ENCODE results near the gene SEC11A.
"Not testable (repeated sequence)": the region's sequence is repeated elsewhere in the genome, so short reads cannot be mapped to it uniquely, and the experiment has no call there.

SEC11A gene

DNA sequence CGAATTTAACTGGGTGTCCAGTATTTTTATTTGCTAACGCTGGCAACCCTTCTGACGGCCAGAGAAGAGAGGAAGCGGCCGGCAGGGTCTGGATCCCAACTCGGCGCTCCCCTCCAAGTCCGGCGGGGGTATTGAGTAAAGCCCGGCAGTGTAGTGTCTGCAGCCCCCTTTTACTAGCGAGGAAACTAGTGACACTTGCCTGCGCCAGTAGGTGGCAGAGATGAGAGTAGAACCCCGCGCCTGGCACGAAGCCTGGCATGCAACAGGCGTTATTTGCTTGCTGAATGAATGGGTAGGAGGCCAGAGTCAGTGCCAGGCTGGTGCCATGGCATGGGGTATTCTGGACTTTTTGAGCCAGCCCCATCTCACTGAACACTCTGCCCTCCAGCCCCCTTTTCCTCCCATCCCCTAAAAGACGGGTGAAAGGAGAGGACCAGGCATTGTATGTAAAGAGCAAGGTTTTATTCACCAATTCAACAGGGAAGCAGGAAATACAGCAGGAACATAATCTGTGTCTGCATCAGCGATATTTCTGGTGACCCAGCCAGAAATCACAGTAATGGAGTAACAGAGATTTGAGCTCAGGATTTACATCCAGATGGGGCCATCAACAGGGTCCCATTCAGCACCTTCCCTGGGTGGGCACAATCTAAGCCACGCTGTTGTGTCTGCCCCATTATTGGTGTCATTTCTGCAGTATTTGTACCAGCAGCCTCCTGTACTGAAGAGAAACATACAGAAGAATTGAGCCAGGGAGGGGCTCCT is 61.1 kb downstream of the SEC11A start:
- H3K27me3 ChIP-seq (ENCODE audit: control insufficient read depth, insufficient read depth, low read length): peaks cover 14% of the 10 kb centered on the region
- H3K9me3 ChIP-seq (ENCODE audit: control insufficient read depth, insufficient read depth, low read depth, low read length): no peaks in the 10 kb centered on the region
- peaks cover 27% of the 10 kb centered on the region for H3K36me3 ChIP-seq (ENCODE audit: control insufficient read depth, insufficient read depth, low read length)
- no peak overlapping the region for H3K27ac ChIP-seq (ENCODE audit: low read depth, low read length)
- peak overlapping the region; percentile 88 for H3K4me3 ChIP-seq (ENCODE audit: low read depth, low read length)
- peak overlapping the region; percentile 94 for H3K9ac ChIP-seq (ENCODE audit: low read length)
- peaks cover 18% of the 10 kb centered on the region for H3K4me1 ChIP-seq (ENCODE audit: control insufficient read depth, insufficient read depth, low read length)

DNA sequence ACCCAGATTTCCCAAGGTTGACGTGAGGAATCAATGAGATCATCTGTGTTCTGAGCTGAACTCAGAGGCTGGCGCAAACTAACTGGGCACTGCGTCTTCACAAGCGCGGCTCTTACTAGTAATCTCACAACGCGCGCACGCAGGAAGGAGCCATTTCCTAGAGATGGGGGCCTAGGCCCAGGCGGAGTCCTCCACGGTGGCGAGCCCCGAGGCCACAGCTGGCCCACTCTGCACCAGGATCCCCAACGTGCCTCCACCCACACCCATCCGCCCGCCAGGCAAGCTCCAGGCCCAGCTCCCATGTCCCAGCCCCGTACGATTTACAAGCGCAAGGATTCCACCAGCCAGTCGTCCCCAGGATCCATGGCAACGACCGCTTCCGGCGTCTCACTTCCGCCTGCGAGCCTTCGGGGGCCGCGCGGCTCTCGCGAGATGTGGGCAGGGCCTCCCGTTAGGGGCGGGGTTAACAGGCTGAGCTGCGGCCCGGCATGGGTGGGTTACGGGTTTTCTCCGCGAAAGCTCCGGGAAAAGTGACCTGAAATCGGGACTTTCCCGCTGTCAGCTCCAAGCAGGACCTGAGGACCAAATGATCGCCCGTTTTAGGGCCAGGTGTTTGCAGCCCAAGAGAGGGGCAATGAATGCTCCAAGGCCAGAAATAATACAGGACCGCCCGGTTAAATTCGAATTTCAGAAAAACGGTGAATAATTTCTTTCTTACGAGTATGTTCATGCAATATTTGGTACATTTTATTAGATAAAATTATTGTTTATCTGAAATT is 61.8 kb downstream of the SEC11A start, which contains the start of gene WDR73:
Gene WDR73 (minus strand): TSS at position 374 of the 779 bp plus-strand sequence. CDS start 9 bp downstream, at position 365.
- H3K9me3 ChIP-seq (ENCODE audit: control insufficient read depth, insufficient read depth, low read depth, low read length): no peaks in the 10 kb centered on the region
- H3K27me3 ChIP-seq (ENCODE audit: control insufficient read depth, insufficient read depth, low read length): peaks cover 14% of the 10 kb centered on the region
- H3K9ac ChIP-seq (ENCODE audit: low read length): peak within 1 kb of the TSS; percentile 94
- peaks cover 32% of the 10 kb centered on the region for H3K36me3 ChIP-seq (ENCODE audit: control insufficient read depth, insufficient read depth, low read length)
- peak within 1 kb of the TSS; percentile 88 for H3K4me3 ChIP-seq (ENCODE audit: low read depth, low read length)
- peaks cover 12% of the 10 kb centered on the region for H3K4me1 ChIP-seq (ENCODE audit: control insufficient read depth, insufficient read depth, low read length)
- peak within 1 kb of the TSS; percentile 69 for H3K27ac ChIP-seq (ENCODE audit: low read depth, low read length)

DNA sequence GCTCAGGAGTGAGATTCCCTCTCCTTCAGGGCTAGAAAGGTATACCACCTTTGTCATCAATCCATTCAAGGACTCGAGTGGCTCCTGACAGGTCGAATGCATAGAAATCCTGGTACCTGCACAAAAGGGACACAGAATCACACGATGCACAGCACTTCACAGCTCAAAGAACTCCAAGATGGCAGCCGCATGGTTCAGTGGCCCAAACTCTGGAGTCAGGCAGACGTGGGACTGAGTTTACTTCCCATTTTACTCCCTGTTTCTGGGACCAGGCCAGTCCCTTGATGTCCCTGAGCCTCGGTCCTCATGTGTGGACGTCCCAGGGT is 62.4 kb downstream of the SEC11A start:
- Histone ChIP-seq H3K9me3 (ENCODE audit: control insufficient read depth, insufficient read depth, low read depth, low read length) (no peaks in the 10 kb centered on the region), H3K4me3 (ENCODE audit: low read depth, low read length) (peak overlapping the region; percentile 88), H3K27ac (ENCODE audit: low read depth, low read length) (peak overlapping the region; percentile 69; the same call in 1 of the 2 replicates), H3K27me3 (ENCODE audit: control insufficient read depth, insufficient read depth, low read length) (peaks cover 14% of the 10 kb centered on the region), H3K9ac (ENCODE audit: low read length) (peak overlapping the region; percentile 94), H3K36me3 (ENCODE audit: control insufficient read depth, insufficient read depth, low read length) (peaks cover 37% of the 10 kb centered on the region), H3K4me1 (ENCODE audit: control insufficient read depth, insufficient read depth, low read length) (peaks cover 7% of the 10 kb centered on the region)

DNA sequence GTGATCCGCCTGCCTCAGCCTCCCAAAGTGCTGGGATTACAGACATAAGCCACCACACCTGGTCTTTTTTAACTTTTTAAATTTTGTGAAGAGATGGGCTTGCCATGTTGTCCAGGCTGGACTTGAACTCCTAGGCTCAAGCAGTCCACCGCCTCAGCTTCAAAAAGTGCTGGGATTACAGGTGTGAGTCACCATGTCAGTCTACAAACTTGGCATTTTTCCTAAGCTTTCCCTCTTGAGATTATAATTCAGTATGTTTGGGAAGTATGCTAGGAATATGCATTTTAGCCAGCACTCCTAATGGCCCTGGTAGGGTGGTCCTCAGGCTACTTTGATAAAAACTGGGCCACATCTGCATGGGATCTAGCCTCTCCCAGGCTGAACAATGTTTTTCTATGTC is 66.2 kb downstream of the SEC11A start:
- H3K36me3 ChIP-seq (ENCODE audit: control insufficient read depth, insufficient read depth, low read length): peaks cover 74% of the 10 kb centered on the region
- no peak overlapping the region for H3K9ac ChIP-seq (ENCODE audit: low read length)
- H3K9me3 ChIP-seq (ENCODE audit: control insufficient read depth, insufficient read depth, low read depth, low read length): no peaks in the 10 kb centered on the region
- no peaks in the 10 kb centered on the region for H3K4me1 ChIP-seq (ENCODE audit: control insufficient read depth, insufficient read depth, low read length)
- H3K27me3 ChIP-seq (ENCODE audit: control insufficient read depth, insufficient read depth, low read length): no peaks in the 10 kb centered on the region
- H3K4me3 ChIP-seq (ENCODE audit: low read depth, low read length): no peak overlapping the region
- no peak overlapping the region for H3K27ac ChIP-seq (ENCODE audit: low read depth, low read length)

- no peak overlapping the region for H3K9ac ChIP-seq (ENCODE audit: low read length)
- peaks cover 82% of the 10 kb centered on the region for H3K36me3 ChIP-seq (ENCODE audit: control insufficient read depth, insufficient read depth, low read length)
- H3K27ac ChIP-seq (ENCODE audit: low read depth, low read length): no peak overlapping the region
- H3K4me3 ChIP-seq (ENCODE audit: low read depth, low read length): no peak overlapping the region
- no peaks in the 10 kb centered on the region for H3K9me3 ChIP-seq (ENCODE audit: control insufficient read depth, insufficient read depth, low read depth, low read length)
- no peaks in the 10 kb centered on the region for H3K27me3 ChIP-seq (ENCODE audit: control insufficient read depth, insufficient read depth, low read length)
- no peaks in the 10 kb centered on the region for H3K4me1 ChIP-seq (ENCODE audit: control insufficient read depth, insufficient read depth, low read length)
These were observed 67.4 kb downstream of the SEC11A start for GRCh38 chr15:84648539-84648938.

DNA sequence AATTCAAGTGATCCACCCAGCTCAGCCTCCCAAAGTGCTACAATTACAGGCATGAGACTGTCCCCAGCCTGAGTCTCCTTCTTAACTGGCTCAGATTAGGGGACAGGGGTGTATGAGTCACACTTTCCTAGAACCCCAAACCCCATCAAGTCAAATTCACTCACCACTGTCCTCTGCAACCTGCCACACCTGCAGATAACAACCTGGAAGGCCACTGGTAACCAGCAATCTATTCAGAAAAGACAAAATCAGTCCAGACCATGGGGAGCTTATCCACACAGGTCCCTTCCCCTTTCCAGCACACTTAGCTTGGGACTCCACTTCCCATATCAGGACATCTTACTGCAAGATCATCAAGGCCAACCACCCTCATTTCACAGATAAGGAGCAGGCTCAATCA is 68.2 kb downstream of the SEC11A start:
- Histone ChIP-seq H3K36me3 (ENCODE audit: control insufficient read depth, insufficient read depth, low read length) (peaks cover 88% of the 10 kb centered on the region), H3K9me3 (ENCODE audit: control insufficient read depth, insufficient read depth, low read depth, low read length) (no peaks in the 10 kb centered on the region), H3K27me3 (ENCODE audit: control insufficient read depth, insufficient read depth, low read length) (no peaks in the 10 kb centered on the region), H3K9ac (ENCODE audit: low read length) (no peak overlapping the region), H3K27ac (ENCODE audit: low read depth, low read length) (no peak overlapping the region), H3K4me3 (ENCODE audit: low read depth, low read length) (no peak overlapping the region), H3K4me1 (ENCODE audit: control insufficient read depth, insufficient read depth, low read length) (no peaks in the 10 kb centered on the region)

DNA sequence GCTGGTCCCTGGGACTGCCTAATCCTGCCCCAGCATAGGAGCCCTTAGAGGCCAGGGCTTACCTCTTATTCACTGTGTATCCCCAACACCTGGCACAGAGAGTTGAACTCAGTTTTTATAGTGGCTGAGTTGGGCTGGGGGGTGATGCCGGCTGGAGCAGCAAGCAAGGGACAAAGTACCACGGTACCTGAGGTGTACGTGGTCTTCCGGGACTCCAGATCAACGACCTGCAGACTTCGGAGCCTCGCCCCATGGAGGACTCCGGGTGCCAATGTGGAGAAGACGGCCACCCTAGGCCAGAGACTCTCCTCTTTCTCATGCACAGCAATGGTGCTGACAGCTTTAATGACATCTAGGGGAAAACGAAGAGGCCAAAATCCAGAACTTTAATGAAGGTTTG is 69.9 kb downstream of the SEC11A start:
- no peak overlapping the region for H3K27ac ChIP-seq (ENCODE audit: low read depth, low read length)
- no peak overlapping the region for H3K9ac ChIP-seq (ENCODE audit: low read length)
- H3K36me3 ChIP-seq (ENCODE audit: control insufficient read depth, insufficient read depth, low read length): peaks cover 86% of the 10 kb centered on the region

GRCh38 chr15:84645496-84645895 is 70.4 kb downstream of the SEC11A start:
- H3K36me3 ChIP-seq (ENCODE audit: control insufficient read depth, insufficient read depth, low read length): peaks cover 86% of the 10 kb centered on the region
- no peaks in the 10 kb centered on the region for H3K9me3 ChIP-seq (ENCODE audit: control insufficient read depth, insufficient read depth, low read depth, low read length)
- no peaks in the 10 kb centered on the region for H3K27me3 ChIP-seq (ENCODE audit: control insufficient read depth, insufficient read depth, low read length)
- H3K4me1 ChIP-seq (ENCODE audit: control insufficient read depth, insufficient read depth, low read length): no peaks in the 10 kb centered on the region
- no peak overlapping the region for H3K27ac ChIP-seq (ENCODE audit: low read depth, low read length)
- H3K4me3 ChIP-seq (ENCODE audit: low read depth, low read length): no peak overlapping the region
- no peak overlapping the region for H3K9ac ChIP-seq (ENCODE audit: low read length)

More for the DNA sequence above, 69.9 kb downstream of the SEC11A start:
- no peaks in the 10 kb centered on the region for H3K9me3 ChIP-seq (ENCODE audit: control insufficient read depth, insufficient read depth, low read depth, low read length)
- H3K4me1 ChIP-seq (ENCODE audit: control insufficient read depth, insufficient read depth, low read length): no peaks in the 10 kb centered on the region
- H3K27me3 ChIP-seq (ENCODE audit: control insufficient read depth, insufficient read depth, low read length): no peaks in the 10 kb centered on the region
- no peak overlapping the region for H3K4me3 ChIP-seq (ENCODE audit: low read depth, low read length)

DNA sequence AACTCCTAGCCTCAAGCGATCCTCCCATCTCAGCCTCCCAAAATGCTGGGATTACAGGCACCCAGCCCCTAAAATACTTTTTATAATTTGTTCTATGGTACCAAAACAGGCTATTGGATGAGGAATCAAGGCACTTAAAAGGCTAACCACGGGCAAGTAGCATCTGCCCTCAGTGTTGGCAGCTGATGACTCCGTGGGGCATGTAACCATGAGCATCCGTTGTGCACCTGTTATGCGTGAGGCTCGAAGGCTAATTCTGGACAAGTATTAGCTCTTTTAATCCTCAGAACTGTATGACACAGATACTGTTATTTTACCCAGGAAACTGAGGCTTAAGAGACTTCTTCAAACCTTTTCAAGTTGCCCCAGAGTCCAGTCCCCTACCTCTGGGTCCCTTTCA is 72.1 kb downstream of the SEC11A start:
- no peaks in the 10 kb centered on the region for H3K9me3 ChIP-seq (ENCODE audit: control insufficient read depth, insufficient read depth, low read depth, low read length)

GRCh38 chr15:84642640-84643039 is 73.3 kb downstream of the SEC11A start:
- not testable (repeated sequence) for H3K4me1 ChIP-seq (ENCODE audit: control insufficient read depth, insufficient read depth, low read length); H3K4me3 ChIP-seq (ENCODE audit: low read depth, low read length); H3K9ac ChIP-seq (ENCODE audit: low read length); H3K9me3 ChIP-seq (ENCODE audit: control insufficient read depth, insufficient read depth, low read depth, low read length); H3K27me3 ChIP-seq (ENCODE audit: control insufficient read depth, insufficient read depth, low read length); H3K27ac ChIP-seq (ENCODE audit: low read depth, low read length)
- H3K36me3 ChIP-seq (ENCODE audit: control insufficient read depth, insufficient read depth, low read length): peaks cover 74% of the 10 kb centered on the region

More for the DNA sequence above, 72.1 kb downstream of the SEC11A start:
- Histone ChIP-seq H3K4me3 (ENCODE audit: low read depth, low read length) (no peak overlapping the region), H3K4me1 (ENCODE audit: control insufficient read depth, insufficient read depth, low read length) (no peaks in the 10 kb centered on the region), H3K9ac (ENCODE audit: low read length) (no peak overlapping the region), H3K27me3 (ENCODE audit: control insufficient read depth, insufficient read depth, low read length) (no peaks in the 10 kb centered on the region), H3K36me3 (ENCODE audit: control insufficient read depth, insufficient read depth, low read length) (peaks cover 86% of the 10 kb centered on the region), H3K27ac (ENCODE audit: low read depth, low read length) (no peak overlapping the region)

GRCh38 chr15:84641871-84642270 is 74.1 kb downstream of the SEC11A start:
- not testable (repeated sequence) for H3K9me3 ChIP-seq (ENCODE audit: control insufficient read depth, insufficient read depth, low read depth, low read length); H3K4me3 ChIP-seq (ENCODE audit: low read depth, low read length); H3K27ac ChIP-seq (ENCODE audit: low read depth, low read length); H3K9ac ChIP-seq (ENCODE audit: low read length); H3K27me3 ChIP-seq (ENCODE audit: control insufficient read depth, insufficient read depth, low read length); H3K4me1 ChIP-seq (ENCODE audit: control insufficient read depth, insufficient read depth, low read length)
- H3K36me3 ChIP-seq (ENCODE audit: control insufficient read depth, insufficient read depth, low read length): peaks cover 66% of the 10 kb centered on the region

Data from HUES6 (cell line).